ENCODE measurements around the gene CALN1.

DNA sequence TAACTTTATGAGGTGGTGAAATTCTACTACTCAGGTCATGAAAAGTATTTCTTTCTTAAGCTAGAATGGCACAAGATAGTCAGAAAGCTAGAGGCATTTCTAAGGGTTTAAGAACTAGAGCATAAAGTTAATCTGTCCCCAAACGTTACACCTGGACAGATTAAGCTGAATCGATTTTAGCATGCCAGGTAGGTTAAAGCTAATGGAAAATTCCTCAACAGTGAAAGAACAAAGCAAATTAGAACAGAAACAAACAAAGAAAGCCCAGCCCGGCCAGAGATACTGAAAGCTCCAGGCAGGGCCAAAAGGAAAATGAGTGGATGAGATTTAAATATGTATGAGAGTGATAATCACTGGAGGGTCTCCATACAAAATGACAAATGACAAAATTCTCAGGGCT lies 293.8 kb downstream of the CALN1 start:
- TF ChIP-seq, protein P1, sequence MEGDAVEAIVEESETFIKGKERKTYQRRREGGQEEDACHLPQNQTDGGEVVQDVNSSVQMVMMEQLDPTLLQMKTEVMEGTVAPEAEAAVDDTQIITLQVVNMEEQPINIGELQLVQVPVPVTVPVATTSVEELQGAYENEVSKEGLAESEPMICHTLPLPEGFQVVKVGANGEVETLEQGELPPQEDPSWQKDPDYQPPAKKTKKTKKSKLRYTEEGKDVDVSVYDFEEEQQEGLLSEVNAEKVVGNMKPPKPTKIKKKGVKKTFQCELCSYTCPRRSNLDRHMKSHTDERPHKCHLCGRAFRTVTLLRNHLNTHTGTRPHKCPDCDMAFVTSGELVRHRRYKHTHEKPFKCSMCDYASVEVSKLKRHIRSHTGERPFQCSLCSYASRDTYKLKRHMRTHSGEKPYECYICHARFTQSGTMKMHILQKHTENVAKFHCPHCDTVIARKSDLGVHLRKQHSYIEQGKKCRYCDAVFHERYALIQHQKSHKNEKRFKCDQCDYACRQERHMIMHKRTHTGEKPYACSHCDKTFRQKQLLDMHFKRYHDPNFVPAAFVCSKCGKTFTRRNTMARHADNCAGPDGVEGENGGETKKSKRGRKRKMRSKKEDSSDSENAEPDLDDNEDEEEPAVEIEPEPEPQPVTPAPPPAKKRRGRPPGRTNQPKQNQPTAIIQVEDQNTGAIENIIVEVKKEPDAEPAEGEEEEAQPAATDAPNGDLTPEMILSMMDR (IDR thresholded peaks at IDR 0.05): no peak
- no peak for TF ChIP-seq POLR2A (IDR thresholded peaks at IDR 0.05)
